Esophagus squamous epithelium (tissue), 4 donors: ENCODE results near the gene KCNG2.

Experiments
- CTCF ChIP-seq, 6 experiments: fragments of 450-650 bp in 4 of 6; fragments of 200-600 bp in 2 of 6; sonication (generic) in 2 of 6; IDR thresholded peaks; one replicate each; pipeline ENCODE4 v1.5.1; 2016 to 2019; ENCODE audit warnings: antibody characterized with exemption in 6 of 6, mild to moderate bottlenecking in 4 of 6, moderate library complexity in 4 of 6
- POLR2A ChIP-seq, 4 donors: fragments of 450-650 bp; IDR thresholded peaks; one replicate each; pipeline ENCODE4 v1.6.1; 2017; ENCODE audit warnings: antibody characterized with exemption in 4 of 4, mild to moderate bottlenecking in 4 of 4, moderate library complexity in 3 of 4

GRCh38 chr18:79790996-79791972 is 6.5 kb upstream of the KCNG2 start:
- TF ChIP-seq POLR2A (IDR thresholded peaks at IDR 0.05) (no peak), CTCF (IDR thresholded peaks at IDR 0.05) (no peak)
